Lung (tissue), 12 donors: Measurements from ENCODE around the gene WWTR1. TPM values are rescaled to one million over a fixed set of nuclear protein-coding genes. Genes with fewer than 3 reads are reported as not detected.
A peak's percentile ranks its signal among the peaks of the same experiment; 100 is the strongest.

ENCODE experiments used
- ATAC-seq: fragments of 200-7000 bp; cut with Tn5 transposase; one replicate; pipeline ENCODE4 v1.9.1; 2020; ENCODE audit warnings: moderate number of reproducible peaks; ENCODE audit not compliant: insufficient read depth, low FRiP score
- DNase-seq, 3 donors: peaks; one replicate each; pipeline ENCODE4 v3.0.0-alpha.2; 2013 to 2017
- H3K27ac ChIP-seq, 2 donors: one replicate each; pipeline ENCODE4 v1.5.1; 2013; ENCODE audit warnings: mild to moderate bottlenecking in 2 of 2, moderate library complexity in 2 of 2, control low read depth in 1 of 2, inconsistent platforms in 1 of 2, low read depth in 1 of 2, low read length in 1 of 2
- H3K27me3 ChIP-seq, 3 donors: one replicate each; pipeline ENCODE4 v1.5.1; 2013; ENCODE audit warnings: low read length in 2 of 3; ENCODE audit not compliant: control insufficient read depth in 3 of 3, insufficient read depth in 3 of 3
- H3K36me3 ChIP-seq, 4 donors: one replicate each; pipeline ENCODE4 v1.5.1; 2013; ENCODE audit warnings: low read length in 4 of 4, mild to moderate bottlenecking in 1 of 4, moderate library complexity in 1 of 4; ENCODE audit not compliant: control insufficient read depth in 4 of 4, insufficient read depth in 4 of 4
- H3K4me1 ChIP-seq, 5 donors: one replicate each; pipeline ENCODE4 v1.5.1; 2013; ENCODE audit warnings: low read length in 5 of 5, mild to moderate bottlenecking in 2 of 5, moderate library complexity in 1 of 5; ENCODE audit not compliant: control insufficient read depth in 5 of 5, insufficient read depth in 5 of 5
- H3K4me3 ChIP-seq: one replicate; pipeline ENCODE4 v1.5.1; 2013; ENCODE audit warnings: mild to moderate bottlenecking, control low read depth, moderate library complexity
- H3K9ac ChIP-seq, 2 donors: one replicate each; pipeline ENCODE4 v1.5.1; 2013; ENCODE audit warnings: low read length in 2 of 2, control low read depth in 1 of 2; ENCODE audit not compliant: insufficient read depth in 1 of 2
- H3K9me3 ChIP-seq, 4 donors: one replicate each; pipeline ENCODE4 v1.5.1; 2013; ENCODE audit warnings: low read length in 3 of 4, mild to moderate bottlenecking in 1 of 4, moderate library complexity in 1 of 4; ENCODE audit not compliant: control insufficient read depth in 4 of 4, insufficient read depth in 3 of 4
- WGBS, 2 donors: extraction: QIAGEN DNeasy Blood & Tissue Kit; methylation state at CpG; one replicate each; pipeline ENCODE4 v1.1.7; 2013; 5-methylcytosine and 5-hydroxymethylcytosine counted together
- polyA plus RNA-seq, 2 donors: library from polyadenylated mRNA; stranded (reverse); fragments of 200-250 nt; gene quantifications; one replicate each; pipeline ENCODE4 v1.2.1, GENCODE V29; 2013
- total RNA-seq, 2 donors: library from RNA; depleted of rRNA in 1 of 2; stranded (reverse); fragments of >200 nt in 1 of 2; gene quantifications; one replicate each; pipeline ENCODE4 v1.2.1, GENCODE V29; 2014 to 2021
- TF ChIP-seq, protein P1 (sequence below): IDR thresholded peaks from 2 replicates; pipeline ENCODE4 v1.5.1; 2012; ENCODE audit warnings: mild to moderate bottlenecking; ENCODE audit errors: control extremely low read depth, extremely low read depth
- donor health status: control.
- donor health status: control.
- donor health status: Bipolar disorder and iron deficiency.
- donor health status: healthy.
- donor health status: DM: yes; HTN: yes; CAD: no.

The WWTR1 gene
- total and polyA plus RNA-seq, 4 donors = 29.3 to 186 (median 63.4) TPM

GRCh38 chr3:149593418-149594160 is 64.2 kb downstream of the WWTR1 start:
- DNase-seq = no peak
- H3K9me3 ChIP-seq = no peaks in the 10 kb centered on the region
- no peak overlapping the region for H3K9ac ChIP-seq
- no peak overlapping the region for H3K27ac ChIP-seq
- 90 to 92% methylated on average over 8 of the region's 8 CpGs for whole genome bisulfite sequencing, 2 donors
- H3K4me1 ChIP-seq = peaks cover 0 to 25% (median 11%) of the 10 kb centered on the region in 5 donors
- ATAC-seq = no peak
- H3K27me3 ChIP-seq = no peaks in the 10 kb centered on the region
- no peaks in the 10 kb centered on the region for H3K36me3 ChIP-seq
- TF ChIP-seq, protein P1, sequence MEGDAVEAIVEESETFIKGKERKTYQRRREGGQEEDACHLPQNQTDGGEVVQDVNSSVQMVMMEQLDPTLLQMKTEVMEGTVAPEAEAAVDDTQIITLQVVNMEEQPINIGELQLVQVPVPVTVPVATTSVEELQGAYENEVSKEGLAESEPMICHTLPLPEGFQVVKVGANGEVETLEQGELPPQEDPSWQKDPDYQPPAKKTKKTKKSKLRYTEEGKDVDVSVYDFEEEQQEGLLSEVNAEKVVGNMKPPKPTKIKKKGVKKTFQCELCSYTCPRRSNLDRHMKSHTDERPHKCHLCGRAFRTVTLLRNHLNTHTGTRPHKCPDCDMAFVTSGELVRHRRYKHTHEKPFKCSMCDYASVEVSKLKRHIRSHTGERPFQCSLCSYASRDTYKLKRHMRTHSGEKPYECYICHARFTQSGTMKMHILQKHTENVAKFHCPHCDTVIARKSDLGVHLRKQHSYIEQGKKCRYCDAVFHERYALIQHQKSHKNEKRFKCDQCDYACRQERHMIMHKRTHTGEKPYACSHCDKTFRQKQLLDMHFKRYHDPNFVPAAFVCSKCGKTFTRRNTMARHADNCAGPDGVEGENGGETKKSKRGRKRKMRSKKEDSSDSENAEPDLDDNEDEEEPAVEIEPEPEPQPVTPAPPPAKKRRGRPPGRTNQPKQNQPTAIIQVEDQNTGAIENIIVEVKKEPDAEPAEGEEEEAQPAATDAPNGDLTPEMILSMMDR = no peak
- H3K4me3 ChIP-seq = no peak overlapping the region

- Histone ChIP-seq H3K4me3 (no peak overlapping the region), H3K9me3 (no peaks in the 10 kb centered on the region), H3K9ac (no peak overlapping the region), H3K4me1 (peaks cover 0 to 26% (median 11%) of the 10 kb centered on the region in 5 donors), H3K27me3 (no peaks in the 10 kb centered on the region), H3K36me3 (no peaks in the 10 kb centered on the region), H3K27ac (peak overlapping the region; percentile 38 to 47)
- ATAC-seq (no peak), DNase-seq (no peak)
- WGBS, 2 donors = 72 to 77% methylated on average over 9 of the region's 9 CpGs
- TF ChIP-seq, protein P1 = no peak
Observed at GRCh38 chr3:149592758-149593240, 65.0 kb downstream of the WWTR1 start.

DNA sequence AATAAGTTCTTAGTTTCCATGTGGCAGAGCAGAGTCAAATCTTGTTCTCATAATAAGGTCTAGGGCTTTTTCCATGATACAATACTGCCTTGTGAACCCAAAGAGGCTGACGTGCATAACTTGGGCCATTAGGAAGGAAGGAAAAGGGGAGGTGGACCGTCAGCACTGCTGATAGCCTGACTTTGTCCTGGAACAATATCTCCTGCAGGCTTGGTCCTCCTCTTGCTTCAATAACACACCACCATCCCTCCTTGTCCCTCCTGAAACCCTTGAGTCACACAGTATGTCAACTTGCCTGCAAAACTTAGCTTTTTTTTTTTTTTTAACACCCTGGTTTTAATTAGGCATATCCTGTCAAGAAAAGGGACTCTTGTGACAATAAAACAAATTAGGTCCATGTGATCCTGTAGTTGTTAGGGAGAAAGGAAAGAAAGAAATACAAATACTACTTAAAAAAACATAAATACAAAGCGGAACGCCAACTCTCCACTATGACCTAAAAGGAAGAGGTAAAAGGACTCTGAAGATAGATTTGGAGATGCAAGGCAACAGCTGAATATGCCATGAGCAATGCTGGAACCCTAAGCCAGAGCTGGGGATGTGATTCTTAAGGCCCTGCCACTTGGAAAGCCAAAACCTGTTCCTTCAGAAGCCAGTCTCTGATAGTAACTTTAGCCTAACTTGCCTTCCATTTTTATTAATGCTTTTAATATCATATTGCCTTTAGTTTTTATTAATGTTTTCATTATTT is 67.0 kb downstream of the WWTR1 start:
- ATAC-seq = no peak
- Histone ChIP-seq H3K9me3 (no peaks in the 10 kb centered on the region), H3K4me3 (no peak overlapping the region), H3K36me3 (no peaks in the 10 kb centered on the region), H3K4me1 (peaks cover 0 to 22% (median 9%) of the 10 kb centered on the region in 5 donors), H3K27ac (peak overlapping the region; percentile 18 to 45), H3K27me3 (no peaks in the 10 kb centered on the region), H3K9ac (no peak overlapping the region)
- TF ChIP-seq, protein P1 = no peak
- WGBS, 2 donors = 78 to 80% methylated on average over 4 of the region's 4 CpGs
- no peak for DNase-seq
